ENCODE results near the gene CSPG4.
"Not testable (repeated sequence)": the region's sequence is repeated elsewhere in the genome, so short reads cannot be mapped to it uniquely, and the experiment has no call there.

The CSPG4 gene

GRCh38 chr15:75704263-75704615, 8.4 kb downstream of the CSPG4 start:
- DNase-seq (ENCODE audit: extremely low spot score) = no peak
- TF ChIP-seq NFRKB (IDR thresholded peaks at IDR 0.05) (no peak), LEF1 (IDR thresholded peaks at IDR 0.05; ENCODE audit: borderline replicate concordance) (no peak), L3MBTL2 (conservative IDR thresholded peaks at IDR 0.05) (no peak), TARDBP (IDR thresholded peaks at IDR 0.05) (no peak), ZNF384 (IDR thresholded peaks at IDR 0.05) (no peak), SP1 (IDR thresholded peaks at IDR 0.05) (no peak), FOXK2 (IDR thresholded peaks at IDR 0.05) (no peak), FOXM1 (IDR thresholded peaks at IDR 0.05; ENCODE audit: borderline replicate concordance) (no peak), CTBP1 (IDR thresholded peaks at IDR 0.05; ENCODE audit: borderline replicate concordance) (no peak), FOXA1 (IDR thresholded peaks at IDR 0.05) (no peak), HDGF (IDR thresholded peaks at IDR 0.05; ENCODE audit: borderline replicate concordance) (no peak), ELF4 (IDR thresholded peaks at IDR 0.05) (no peak), ARNT (IDR thresholded peaks at IDR 0.05) (no peak), BHLHE40 (IDR thresholded peaks at IDR 0.05; ENCODE audit: borderline replicate concordance) (no peak), PKNOX1 (IDR thresholded peaks at IDR 0.05) (no peak), SUZ12 (IDR thresholded peaks at IDR 0.05) (no peak)
- ChIA-PET CTCF (interaction anchor here (0.5 kb wide), 1 partner anchor 280 kb away, joined by 3 read pairs; no protein-coding TSS in a partner anchor), POLR2A (no interaction called here)

- CTCF ChIA-PET = interaction anchor here (0.5 kb wide), 1 partner anchor 281 kb away, joined by 3 read pairs; no protein-coding TSS in a partner anchor
- POLR2A ChIA-PET; DNase-seq (ENCODE audit: extremely low spot score): not testable (repeated sequence)
Observed at GRCh38 chr15:75703440-75704262, 9.0 kb downstream of the CSPG4 start.

GRCh38 chr15:75702436-75702835, 10.2 kb downstream of the CSPG4 start:
- no peak for DNase-seq (ENCODE audit: extremely low spot score)
- no peak for TF ChIP-seq HDGF (IDR thresholded peaks at IDR 0.05; ENCODE audit: borderline replicate concordance)
- no peak for TF ChIP-seq LEF1 (IDR thresholded peaks at IDR 0.05; ENCODE audit: borderline replicate concordance)
- no peak for TF ChIP-seq FOXK2 (IDR thresholded peaks at IDR 0.05)
- TF ChIP-seq CTBP1 (IDR thresholded peaks at IDR 0.05; ENCODE audit: borderline replicate concordance) = no peak
- TF ChIP-seq ELF4 (IDR thresholded peaks at IDR 0.05) = no peak
- TF ChIP-seq TARDBP (IDR thresholded peaks at IDR 0.05) = no peak
- TF ChIP-seq L3MBTL2 (conservative IDR thresholded peaks at IDR 0.05) = no peak
- no peak for TF ChIP-seq ARNT (IDR thresholded peaks at IDR 0.05)
- TF ChIP-seq BHLHE40 (IDR thresholded peaks at IDR 0.05; ENCODE audit: borderline replicate concordance) = no peak
- TF ChIP-seq SUZ12 (IDR thresholded peaks at IDR 0.05) = no peak
- no peak for TF ChIP-seq FOXA1 (IDR thresholded peaks at IDR 0.05)
- TF ChIP-seq SP1 (IDR thresholded peaks at IDR 0.05) = no peak
- TF ChIP-seq NFRKB (IDR thresholded peaks at IDR 0.05) = no peak
- no peak for TF ChIP-seq FOXM1 (IDR thresholded peaks at IDR 0.05; ENCODE audit: borderline replicate concordance)
- TF ChIP-seq ZNF384 (IDR thresholded peaks at IDR 0.05) = no peak
- no peak for TF ChIP-seq PKNOX1 (IDR thresholded peaks at IDR 0.05)
- ChIA-PET POLR2A (no interaction called here), CTCF (no interaction called here)

- CTCF ChIA-PET; POLR2A ChIA-PET; DNase-seq (ENCODE audit: extremely low spot score): not testable (repeated sequence)
Observed at GRCh38 chr15:75701071-75702003, 11.3 kb downstream of the CSPG4 start.

- not testable (repeated sequence) for DNase-seq (ENCODE audit: extremely low spot score)
Observed at GRCh38 chr15:75699961-75700874, 12.4 kb downstream of the CSPG4 start.

GRCh38 chr15:75699517-75699916, 13.1 kb downstream of the CSPG4 start:
- POLR2A ChIA-PET; DNase-seq (ENCODE audit: extremely low spot score); CTCF ChIA-PET: not testable (repeated sequence)

More at GRCh38 chr15:75699961-75700874, 12.4 kb downstream of the CSPG4 start:
- CTCF ChIA-PET, POLR2A ChIA-PET: not testable (repeated sequence)

- CTCF ChIA-PET; DNase-seq (ENCODE audit: extremely low spot score); POLR2A ChIA-PET: not testable (repeated sequence)
Observed at GRCh38 chr15:75697974-75698747, 14.5 kb downstream of the CSPG4 start.

All from HEK293T (cell line).